ENCODE results near the gene ZNF652. TPM values are rescaled to one million over a fixed set of nuclear protein-coding genes. Genes with fewer than 3 reads are reported as not detected.

The ZNF652 gene
- total RNA-seq, 2 donors from 2014 or later: 42.6 to 60.0 TPM

DNA sequence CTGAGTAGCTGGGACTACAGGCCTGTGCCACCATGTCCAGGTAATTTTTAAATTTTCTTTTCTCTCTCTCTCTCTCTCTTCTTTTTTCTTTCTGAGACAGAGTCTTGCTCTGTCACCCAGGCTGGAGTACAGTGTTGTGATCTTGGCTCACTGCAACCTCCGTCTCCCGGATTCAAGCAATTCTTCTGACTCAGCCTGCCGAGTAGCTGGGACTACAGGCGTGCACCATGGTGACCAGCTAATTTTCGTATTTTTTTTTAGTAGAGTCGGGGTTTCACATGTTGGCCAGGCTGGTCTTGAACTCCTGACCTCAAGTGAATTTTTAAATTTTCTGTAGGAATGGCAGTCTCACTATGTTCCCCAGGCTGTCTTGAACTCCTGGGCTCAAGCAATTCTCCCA is 11.1 kb upstream of the ZNF652 start:
- no peak overlapping the region for H3K4me3 ChIP-seq (ENCODE audit: low read length)
- H3K36me3 ChIP-seq (ENCODE audit: control insufficient read depth, insufficient read depth, low read length): no peaks in the 10 kb centered on the region
- H3K9ac ChIP-seq (ENCODE audit: extremely low read depth, low read length, poor library complexity, severe bottlenecking): no peak overlapping the region
- H3K27ac ChIP-seq (ENCODE audit: low read depth, low read length): no peak overlapping the region
- DNase-seq: no peak
- no peaks in the 10 kb centered on the region for H3K27me3 ChIP-seq (ENCODE audit: control insufficient read depth, insufficient read depth, low read length, poor library complexity, severe bottlenecking)
- H3K4me1 ChIP-seq (ENCODE audit: control insufficient read depth, insufficient read depth, low read length): peaks cover 3% of the 10 kb centered on the region
- H3K4me1 Mint-ChIP-seq: peaks cover 30% of the 10 kb centered on the region
- no peaks in the 10 kb centered on the region for H3K27me3 Mint-ChIP-seq (ENCODE audit: insufficient read depth)
- TF ChIP-seq, protein P1, sequence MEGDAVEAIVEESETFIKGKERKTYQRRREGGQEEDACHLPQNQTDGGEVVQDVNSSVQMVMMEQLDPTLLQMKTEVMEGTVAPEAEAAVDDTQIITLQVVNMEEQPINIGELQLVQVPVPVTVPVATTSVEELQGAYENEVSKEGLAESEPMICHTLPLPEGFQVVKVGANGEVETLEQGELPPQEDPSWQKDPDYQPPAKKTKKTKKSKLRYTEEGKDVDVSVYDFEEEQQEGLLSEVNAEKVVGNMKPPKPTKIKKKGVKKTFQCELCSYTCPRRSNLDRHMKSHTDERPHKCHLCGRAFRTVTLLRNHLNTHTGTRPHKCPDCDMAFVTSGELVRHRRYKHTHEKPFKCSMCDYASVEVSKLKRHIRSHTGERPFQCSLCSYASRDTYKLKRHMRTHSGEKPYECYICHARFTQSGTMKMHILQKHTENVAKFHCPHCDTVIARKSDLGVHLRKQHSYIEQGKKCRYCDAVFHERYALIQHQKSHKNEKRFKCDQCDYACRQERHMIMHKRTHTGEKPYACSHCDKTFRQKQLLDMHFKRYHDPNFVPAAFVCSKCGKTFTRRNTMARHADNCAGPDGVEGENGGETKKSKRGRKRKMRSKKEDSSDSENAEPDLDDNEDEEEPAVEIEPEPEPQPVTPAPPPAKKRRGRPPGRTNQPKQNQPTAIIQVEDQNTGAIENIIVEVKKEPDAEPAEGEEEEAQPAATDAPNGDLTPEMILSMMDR (conservative IDR thresholded peaks at IDR 0.05): no peak
- no peak overlapping the region for H3K27ac Mint-ChIP-seq
- no peak overlapping the region for H3K4me3 Mint-ChIP-seq
- WGBS, 2 experiments (ENCODE audit: insufficient coverage in 1 of 2, insufficient read length in 1 of 2): 95 to 96% methylated on average over 6 of the region's 6 CpGs
- H3K9me3 ChIP-seq (ENCODE audit: control insufficient read depth, low read length): no peaks in the 10 kb centered on the region
- no peaks in the 10 kb centered on the region for H3K36me3 Mint-ChIP-seq (ENCODE audit: low read depth)
- H3K9me3 Mint-ChIP-seq: no peaks in the 10 kb centered on the region

DNA sequence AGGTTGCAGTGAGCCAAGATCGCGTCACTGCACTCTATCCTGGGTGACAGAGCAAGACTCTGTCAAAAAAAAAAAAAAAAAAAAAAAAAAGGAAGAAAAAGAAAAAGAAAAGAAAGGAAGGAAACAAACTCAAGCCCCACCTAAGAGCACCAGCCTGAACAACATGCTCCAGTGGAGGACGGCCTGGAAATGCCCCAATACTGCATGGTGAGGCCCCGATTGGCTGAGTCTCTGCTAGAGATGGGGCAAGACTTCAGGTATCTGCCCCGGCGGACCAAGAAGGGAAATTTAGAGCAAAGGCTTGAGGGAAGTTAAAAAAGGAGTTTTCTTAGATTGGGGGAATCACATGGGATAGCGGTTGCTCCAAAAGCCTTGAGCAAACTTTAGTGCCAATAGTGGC is 10.4 kb upstream of the ZNF652 start:
- Histone ChIP-seq H3K36me3 (ENCODE audit: control insufficient read depth, insufficient read depth, low read length) (no peaks in the 10 kb centered on the region), H3K27ac (ENCODE audit: low read depth, low read length) (no peak overlapping the region), H3K4me1 (ENCODE audit: control insufficient read depth, insufficient read depth, low read length) (peaks cover 3% of the 10 kb centered on the region), H3K27me3 (ENCODE audit: control insufficient read depth, insufficient read depth, low read length, poor library complexity, severe bottlenecking) (no peaks in the 10 kb centered on the region), H3K4me3 (ENCODE audit: low read length) (no peak overlapping the region), H3K9me3 (ENCODE audit: control insufficient read depth, low read length) (no peaks in the 10 kb centered on the region), H3K9ac (ENCODE audit: extremely low read depth, low read length, poor library complexity, severe bottlenecking) (no peak overlapping the region)
- Mint-ChIP-seq H3K9me3 (no peaks in the 10 kb centered on the region), H3K36me3 (ENCODE audit: low read depth) (no peaks in the 10 kb centered on the region), H3K27ac (no peak overlapping the region), H3K4me1 (peaks cover 30% of the 10 kb centered on the region), H3K27me3 (ENCODE audit: insufficient read depth) (no peaks in the 10 kb centered on the region), H3K4me3 (no peak overlapping the region)
- DNase-seq: no peak
- TF ChIP-seq, protein P1 (conservative IDR thresholded peaks at IDR 0.05): no peak
- 79 to 80% methylated on average over 1 to 7 of the region's 7 CpGs for WGBS, 2 experiments (ENCODE audit: insufficient coverage in 1 of 2, insufficient read length in 1 of 2)

DNA sequence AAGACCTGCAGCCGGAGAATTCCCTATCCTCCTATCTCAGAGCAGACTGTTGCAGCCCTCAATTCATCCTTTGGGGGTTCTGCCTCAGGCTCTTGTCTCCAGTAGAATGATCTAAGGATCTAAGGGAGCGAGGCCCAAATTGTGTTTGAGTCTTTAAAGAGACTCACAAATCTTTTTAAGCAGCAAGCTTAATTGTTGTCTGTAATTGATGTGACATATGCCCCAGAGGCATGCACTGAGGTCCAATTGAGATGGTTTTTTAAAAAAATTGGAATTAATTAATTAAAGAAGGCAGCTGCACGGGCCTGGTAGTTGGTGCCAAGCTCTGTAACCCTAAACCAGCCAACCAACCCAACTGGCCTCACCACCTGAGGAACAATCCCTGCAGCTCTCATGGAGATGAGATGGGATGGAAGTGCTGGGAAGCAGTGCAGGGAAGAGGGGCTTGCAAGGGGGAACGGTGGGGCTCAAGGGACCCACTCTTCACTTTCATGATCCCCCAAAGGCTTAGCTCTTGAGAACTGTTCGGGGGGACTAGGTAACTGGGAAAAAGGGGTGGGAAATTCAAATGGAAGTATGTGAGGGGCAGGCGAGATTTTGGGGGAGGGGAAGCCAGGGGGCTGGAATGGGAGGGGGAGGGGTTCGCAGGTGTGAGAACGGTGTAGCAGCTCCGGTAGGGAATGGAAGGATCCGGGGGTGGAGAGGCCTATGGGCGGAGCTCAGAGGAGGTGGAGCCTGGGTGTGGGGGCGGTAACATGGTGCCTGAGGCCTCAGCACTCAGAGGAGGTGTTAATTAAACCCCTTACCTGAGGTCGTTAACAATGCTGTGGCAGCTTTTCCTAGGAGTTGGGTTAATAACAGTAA is 9.2 kb upstream of the ZNF652 start:
- TF ChIP-seq, protein P1 (conservative IDR thresholded peaks at IDR 0.05): no peak
- peaks cover 24% of the 10 kb centered on the region for H3K4me1 Mint-ChIP-seq
- H3K9ac ChIP-seq (ENCODE audit: extremely low read depth, low read length, poor library complexity, severe bottlenecking): no peak overlapping the region
- 35 to 43% methylated on average over 4 to 11 of the region's 13 CpGs for WGBS, 2 experiments (ENCODE audit: insufficient coverage in 1 of 2, insufficient read length in 1 of 2)
- peak overlapping the region; percentile 84 for H3K27ac Mint-ChIP-seq
- H3K4me1 ChIP-seq (ENCODE audit: control insufficient read depth, insufficient read depth, low read length): peaks cover 3% of the 10 kb centered on the region
- peak; percentile 97 for DNase-seq
- no peak overlapping the region for H3K27ac ChIP-seq (ENCODE audit: low read depth, low read length)
- no peaks in the 10 kb centered on the region for H3K9me3 ChIP-seq (ENCODE audit: control insufficient read depth, low read length)
- no peaks in the 10 kb centered on the region for H3K36me3 ChIP-seq (ENCODE audit: control insufficient read depth, insufficient read depth, low read length)
- no peaks in the 10 kb centered on the region for H3K27me3 ChIP-seq (ENCODE audit: control insufficient read depth, insufficient read depth, low read length, poor library complexity, severe bottlenecking)
- no peaks in the 10 kb centered on the region for H3K36me3 Mint-ChIP-seq (ENCODE audit: low read depth)
- H3K9me3 Mint-ChIP-seq: no peaks in the 10 kb centered on the region
- no peaks in the 10 kb centered on the region for H3K27me3 Mint-ChIP-seq (ENCODE audit: insufficient read depth)
- H3K4me3 ChIP-seq (ENCODE audit: low read length): no peak overlapping the region
- no peak overlapping the region for H3K4me3 Mint-ChIP-seq
